Measurements from ENCODE around the gene MACROD1. TPM values are rescaled to one million over a fixed set of nuclear protein-coding genes. Genes with fewer than 3 reads are reported as not detected.

The MACROD1 gene
- total and polyA plus RNA-seq, 2 donors (not counting 3 experiments of a cell fraction or from before 2014, with no cell fraction given): 11.0 to 16.2 TPM

DNA sequence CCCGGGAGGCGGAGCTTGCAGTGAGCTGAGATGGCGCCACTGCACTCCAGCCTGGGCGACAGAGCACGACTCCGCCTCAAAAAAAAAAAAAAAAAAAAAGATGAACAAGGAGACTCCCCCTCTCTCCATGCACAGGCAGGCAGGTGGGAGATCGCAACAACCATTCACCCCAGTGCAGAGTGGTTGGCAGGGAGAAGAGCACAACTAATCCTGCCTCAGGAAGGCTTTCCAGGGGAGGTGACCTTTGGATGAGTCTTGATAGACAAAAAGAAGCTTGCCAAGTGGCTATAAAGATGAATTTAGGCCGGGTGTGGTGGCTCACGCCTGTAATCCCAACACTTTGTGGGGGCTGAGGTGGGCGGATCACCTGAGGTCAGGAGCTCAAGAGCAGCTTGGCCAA is 100.2 kb downstream of the MACROD1 start:
- DNase-seq (ENCODE audit: low read depth, low spot score) (no peak), FAIRE-seq (no peak)
- Histone ChIP-seq H3K36me3 (ENCODE audit: control insufficient read depth in 2 of 2, extremely low read depth in 1 of 2, insufficient read depth in 2 of 2, low read length in 2 of 2) (no peaks in the 10 kb centered on the region), H3K27me3 (ENCODE audit: control insufficient read depth in 2 of 2, insufficient read depth in 2 of 2, low read length in 2 of 2) (no peaks in the 10 kb centered on the region), H3K9me1 (replicated peaks; ENCODE audit: control insufficient read depth, extremely low read depth, insufficient read depth, low read length) (no peaks in the 10 kb centered on the region), H3K4me1 (ENCODE audit: control insufficient read depth, extremely low read depth, insufficient read depth, low read length) (no peaks in the 10 kb centered on the region), H2AFZ (ENCODE audit: low read depth, low read length) (no peak overlapping the region), H3K4me3 (replicated peaks in 1 of 3; ENCODE audit: insufficient read depth in 1 of 3, low read depth in 1 of 3, low read length in 3 of 3) (no peak overlapping the region), H3K27ac (ENCODE audit: insufficient read depth, low read depth, low read length) (no peak overlapping the region), H3K79me2 (ENCODE audit: control insufficient read depth, insufficient read depth, low read length) (no peaks in the 10 kb centered on the region), H4K20me1 (replicated peaks; ENCODE audit: control insufficient read depth, extremely low read depth, insufficient read depth, low read length) (no peaks in the 10 kb centered on the region), H3K4me2 (ENCODE audit: insufficient read depth, low read length) (no peak overlapping the region), H3K9me3 (replicated peaks; ENCODE audit: control insufficient read depth, insufficient read depth, low read length) (no peaks in the 10 kb centered on the region), H3K9ac (replicated peaks; ENCODE audit: extremely low read depth, insufficient read depth, low read length) (no peak overlapping the region)
- intact Hi-C loops (cut with micrococcal nuclease): no loop called here
- TF ChIP-seq POLR2A (IDR thresholded peaks at IDR 0.05; ENCODE audit: low read depth, low read length) (no peak), MYC (IDR thresholded peaks at IDR 0.05; ENCODE audit: low read depth, low read length) (no peak), FOS (IDR thresholded peaks at IDR 0.05; ENCODE audit: borderline replicate concordance, insufficient read depth, low read length) (no peak), POLR2AphosphoS5 (IDR thresholded peaks at IDR 0.05; ENCODE audit: insufficient read depth, low read depth, low read length) (no peak), JUN (IDR thresholded peaks at IDR 0.05; ENCODE audit: borderline replicate concordance, insufficient read depth, insufficient read length, low read depth) (no peak), GATA2 (IDR thresholded peaks at IDR 0.05; ENCODE audit: insufficient read depth, insufficient read length, low read depth, low read length) (no peak), EZH2 (IDR thresholded peaks at IDR 0.05; ENCODE audit: borderline replicate concordance, low read depth, low read length, severe bottlenecking) (no peak)
- TF ChIP-seq, protein P1, sequence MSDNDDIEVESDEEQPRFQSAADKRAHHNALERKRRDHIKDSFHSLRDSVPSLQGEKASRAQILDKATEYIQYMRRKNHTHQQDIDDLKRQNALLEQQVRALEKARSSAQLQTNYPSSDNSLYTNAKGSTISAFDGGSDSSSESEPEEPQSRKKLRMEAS (IDR thresholded peaks at IDR 0.05; ENCODE audit: insufficient read depth, insufficient read length): no peak
- TF ChIP-seq, protein P2, sequence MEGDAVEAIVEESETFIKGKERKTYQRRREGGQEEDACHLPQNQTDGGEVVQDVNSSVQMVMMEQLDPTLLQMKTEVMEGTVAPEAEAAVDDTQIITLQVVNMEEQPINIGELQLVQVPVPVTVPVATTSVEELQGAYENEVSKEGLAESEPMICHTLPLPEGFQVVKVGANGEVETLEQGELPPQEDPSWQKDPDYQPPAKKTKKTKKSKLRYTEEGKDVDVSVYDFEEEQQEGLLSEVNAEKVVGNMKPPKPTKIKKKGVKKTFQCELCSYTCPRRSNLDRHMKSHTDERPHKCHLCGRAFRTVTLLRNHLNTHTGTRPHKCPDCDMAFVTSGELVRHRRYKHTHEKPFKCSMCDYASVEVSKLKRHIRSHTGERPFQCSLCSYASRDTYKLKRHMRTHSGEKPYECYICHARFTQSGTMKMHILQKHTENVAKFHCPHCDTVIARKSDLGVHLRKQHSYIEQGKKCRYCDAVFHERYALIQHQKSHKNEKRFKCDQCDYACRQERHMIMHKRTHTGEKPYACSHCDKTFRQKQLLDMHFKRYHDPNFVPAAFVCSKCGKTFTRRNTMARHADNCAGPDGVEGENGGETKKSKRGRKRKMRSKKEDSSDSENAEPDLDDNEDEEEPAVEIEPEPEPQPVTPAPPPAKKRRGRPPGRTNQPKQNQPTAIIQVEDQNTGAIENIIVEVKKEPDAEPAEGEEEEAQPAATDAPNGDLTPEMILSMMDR (IDR thresholded peaks at IDR 0.05; ENCODE audit: extremely low read depth in 1 of 2, insufficient read depth in 1 of 2, low read depth in 1 of 2, low read length in 2 of 2): no peak
- no TSS peak for BruUV-seq (replicated peaks)
- ChIA-PET POLR2A (no interaction called here), CTCF (no interaction called here)
- dilution Hi-C loops (cut with MboI; ENCODE audit: extremely low pct_ligation_motif_present, low sequenced_read_pairs): no loop called here

Measured in endothelial cell of umbilical vein (primary cell).